SK-N-SH (cell line): ENCODE measurements around the gene PUSL1. TPM values are rescaled to one million over a fixed set of nuclear protein-coding genes. Genes with fewer than 3 reads are reported as not detected.

Experiments used
- CTCF ChIA-PET: fragments of 300-600, 350-600 bp; formaldehyde crosslinking; extraction: SDS; loops from one replicate; lab custom pipeline; 2021; lab: Yijun Ruan, JAX
- POLR2A ChIA-PET: fragments of 350-600 bp; sonication (Branson Sonifier 250); formaldehyde crosslinking; extraction: SDS; loops from one replicate; lab custom pipeline; 2020; ENCODE audit warnings: antibody characterized with exemption, inconsistent platforms; lab: Yijun Ruan, JAX
- DNase-seq: peaks from one replicate; pipeline ENCODE4 v3.0.0; 2012
- H2AFZ ChIP-seq: fragments of 200-600 bp; sonication (generic); 2 replicates; pipeline ENCODE4 v1.8.1; 2016; ENCODE audit warnings: antibody characterized with exemption, mild to moderate bottlenecking, low read depth
- H3F3A ChIP-seq: fragments of 200-600 bp; sonication (generic); replicated peaks from 2 replicates; pipeline ENCODE3; 2016; ENCODE audit warnings: antibody characterized with exemption, mild to moderate bottlenecking; ENCODE audit not compliant: insufficient read depth
- H3K27ac ChIP-seq, 2 experiments: fragments of 200-500 bp in 1 of 2; fragments of 200-600 bp in 1 of 2; sonication (Bioruptor generic) in 1 of 2; sonication (generic), shearing (Covaris generic) in 1 of 2; 2 replicates each; pipeline versions ENCODE4 v1.5.1 to v1.6.1; 2014 to 2016; ENCODE audit warnings: low read depth in 2 of 2, inconsistent platforms in 1 of 2, low read length in 1 of 2, mild to moderate bottlenecking in 1 of 2, mixed read lengths in 1 of 2
- H3K27me3 ChIP-seq: fragments of 200-600 bp; sonication (generic), shearing (Covaris generic); 2 replicates; pipeline ENCODE4 v1.6.1; 2016; ENCODE audit warnings: mixed run types; ENCODE audit not compliant: insufficient read depth
- H3K36me3 ChIP-seq, 2 experiments: fragments of 200-500 bp in 1 of 2; fragments of 200-600 bp in 1 of 2; sonication (Bioruptor generic) in 1 of 2; sonication (generic) in 1 of 2; replicated peaks in 1 of 2; 2 replicates each; pipeline versions ENCODE3 to v1.5.1; 2014 to 2016; ENCODE audit warnings: low read length in 1 of 2, mild to moderate bottlenecking in 1 of 2; ENCODE audit not compliant: insufficient read depth in 2 of 2, control insufficient read depth in 1 of 2
- H3K4me1 ChIP-seq, 2 experiments: fragments of 200-500 bp in 1 of 2; fragments of 200-600 bp in 1 of 2; sonication (Bioruptor generic) in 1 of 2; sonication (generic), shearing (Covaris generic) in 1 of 2; 2 replicates each; pipeline versions ENCODE4 v1.5.1 to v1.6.1; 2014 to 2016; ENCODE audit warnings: low read depth in 1 of 2, low read length in 1 of 2, mixed run types in 1 of 2; ENCODE audit not compliant: insufficient read depth in 2 of 2, control insufficient read depth in 1 of 2
- H3K4me2 ChIP-seq: fragments of 200-600 bp; sonication (generic), shearing (Covaris generic); 2 replicates; pipeline ENCODE4 v1.6.1; 2017; ENCODE audit warnings: mixed run types
- H3K4me3 ChIP-seq, 2 experiments: fragments of 200-500 bp in 1 of 2; fragments of 200-600 bp in 1 of 2; sonication (Bioruptor generic) in 1 of 2; sonication (generic), shearing (Covaris generic) in 1 of 2; 2 replicates each; pipeline versions ENCODE4 v1.5.1 to v1.8.1; 2014 to 2016; ENCODE audit warnings: low read depth in 2 of 2, inconsistent platforms in 1 of 2, low read length in 1 of 2, mild to moderate bottlenecking in 1 of 2, mixed read lengths in 1 of 2, moderate library complexity in 1 of 2
- H3K79me2 ChIP-seq: fragments of 200-600 bp; sonication (generic); 2 replicates; pipeline ENCODE4 v1.8.1; 2017; ENCODE audit warnings: mild to moderate bottlenecking; ENCODE audit not compliant: insufficient read depth
- H3K9ac ChIP-seq: fragments of 200-600 bp; sonication (generic); 2 replicates; pipeline ENCODE4 v1.6.1; 2017; ENCODE audit warnings: mixed run types
- H3K9me2 ChIP-seq: fragments of 200-600 bp; sonication (generic); 2 replicates; pipeline ENCODE4 v1.6.1; 2017; ENCODE audit warnings: mixed run types
- H3K9me3 ChIP-seq: fragments of 200-600 bp; sonication (generic); 2 replicates; pipeline ENCODE4 v1.6.1; 2017; ENCODE audit warnings: mixed run types, mild to moderate bottlenecking, moderate library complexity
- H4K20me1 ChIP-seq: fragments of 200-600 bp; sonication (generic); 2 replicates; pipeline ENCODE4 v1.6.1; 2017; ENCODE audit warnings: mild to moderate bottlenecking, mixed run types; ENCODE audit not compliant: insufficient read depth
- EP300 ChIP-seq, 2 experiments: IDR thresholded peaks; 2 replicates each; pipeline versions ENCODE4 v1.4.0 to v1.6.1; 2012; ENCODE audit warnings: borderline replicate concordance in 1 of 2, low read depth in 1 of 2, low read length in 1 of 2
- FOXJ3 ChIP-seq: sonication (generic); formaldehyde crosslinking; IDR thresholded peaks from 2 replicates; pipeline ENCODE4 v1.5.1; 2020; ENCODE audit warnings: mild to moderate bottlenecking, missing genetic modification reagents
- FOXM1 ChIP-seq: IDR thresholded peaks from 2 replicates; pipeline ENCODE4 v1.4.0; 2012; ENCODE audit warnings: low read depth, mild to moderate bottlenecking
- GABPA ChIP-seq: IDR thresholded peaks from 2 replicates; pipeline ENCODE4 v1.4.0; 2012; ENCODE audit warnings: low read depth, mild to moderate bottlenecking
- IRF3 ChIP-seq: fragments of 150-350 bp; IDR thresholded peaks from 2 replicates; pipeline ENCODE4 v1.6.1; 2016; ENCODE audit warnings: mild to moderate bottlenecking, low read depth, low read length
- JUND ChIP-seq: IDR thresholded peaks from 2 replicates; pipeline ENCODE4 v1.4.0; 2012
- MEF2A ChIP-seq: IDR thresholded peaks from 2 replicates; pipeline ENCODE4 v1.4.0; 2012; ENCODE audit warnings: low read depth, borderline replicate concordance
- MXI1 ChIP-seq: IDR thresholded peaks from 2 replicates; pipeline ENCODE4 v1.6.1; 2012; ENCODE audit warnings: mild to moderate bottlenecking, low read depth, low read length, improper control_type of control experiment
- REST ChIP-seq: IDR thresholded peaks from 2 replicates; pipeline ENCODE4 v1.6.1; 2012; ENCODE audit warnings: mild to moderate bottlenecking, low read depth, low read length, moderate library complexity
- RFX5 ChIP-seq: IDR thresholded peaks from 2 replicates; pipeline ENCODE4 v1.6.1; 2012; ENCODE audit warnings: mild to moderate bottlenecking, improper control_type of control experiment, low read length
- RXRA ChIP-seq: IDR thresholded peaks from 2 replicates; pipeline ENCODE4 v1.4.0; 2012; ENCODE audit warnings: low read depth, mild to moderate bottlenecking, borderline replicate concordance
- TAF1 ChIP-seq: IDR thresholded peaks from 2 replicates; pipeline ENCODE4 v1.6.1; 2012; ENCODE audit warnings: low read depth, mild to moderate bottlenecking, low read length, moderate library complexity, borderline replicate concordance
- USF2 ChIP-seq: fragments of 150-350 bp; IDR thresholded peaks from 2 replicates; pipeline ENCODE4 v1.6.1; 2017; ENCODE audit warnings: antibody characterized with exemption, low read length, low read depth, borderline replicate concordance
- YY1 ChIP-seq: IDR thresholded peaks from 2 replicates; pipeline ENCODE4 v1.4.0; 2012; ENCODE audit warnings: low read depth, mild to moderate bottlenecking
- ZBTB33 ChIP-seq: IDR thresholded peaks from 2 replicates; pipeline ENCODE4 v1.4.0; 2012; ENCODE audit warnings: low read depth, borderline replicate concordance
- WGBS: methylation state at CpG from one replicate; pipeline ENCODE4 v1.1.6; 2017; ENCODE audit warnings: low lambda C conversion rate; 5-methylcytosine and 5-hydroxymethylcytosine counted together
- polyA plus RNA-seq, 3 experiments: library from polyadenylated mRNA; depleted of rRNA; stranded (reverse); fragments of >200 nt; gene quantifications; 2 replicates each; pipeline ENCODE4 v1.2.3, GENCODE V29; 2012

Gene PUSL1
- polyA plus RNA-seq, 1 of the 3 experiments (the other 2 are of a cell fraction): 19.0 TPM

GRCh38 chr1:1272341-1273208, 35.8 kb upstream of the PUSL1 start:
- Histone ChIP-seq H3K9ac (peak overlapping the region; percentile 83), H4K20me1 (peaks cover 52% of the 10 kb centered on the region), H3K27ac (peak overlapping the region in 1 of 2 experiments; percentile 47; a peak in 2 of 4 replicates), H3K9me3 (no peaks in the 10 kb centered on the region), H3K4me1 (peaks cover 0 to 28% of the 10 kb centered on the region in 2 experiments; a peak in 1 of 4 replicates), H2AFZ (no peak overlapping the region; the same call in 1 of the 2 replicates), H3K36me3 (peaks cover 0 to 6% of the 10 kb centered on the region in 2 experiments), H3F3A (no peaks in the 10 kb centered on the region), H3K79me2 (peaks cover 55% of the 10 kb centered on the region), H3K4me3 (peak overlapping the region; percentile 76 to 84), H3K4me2 (peak overlapping the region; percentile 96), H3K27me3 (no peaks in the 10 kb centered on the region), H3K9me2 (no peaks in the 10 kb centered on the region)
- ChIA-PET CTCF (interaction anchor here (1.0 to 2.5 kb wide), 4 partner anchors 12 to 19 kb away, joined by 3 to 10 read pairs (median 5); no protein-coding TSS in a partner anchor), POLR2A (interaction anchor here (1.0 to 1.1 kb wide), 2 partner anchors 116 to 150 kb away, joined by 3 to 4 read pairs; no protein-coding TSS in a partner anchor)
- TF ChIP-seq EP300 (IDR thresholded peaks at IDR 0.05; ENCODE audit: borderline replicate concordance in 1 of 2, low read depth in 1 of 2, low read length in 1 of 2) (no peak), REST (no peak), FOXJ3 (CRISPR knock-in tag) (no peak), USF2 (no peak), GABPA (no peak)
- DNase-seq: no peak
- WGBS: 28% methylated on average over 31 of the region's 43 CpGs

- CTCF ChIA-PET: interaction anchor here (1.0 to 1.8 kb wide), 3 partner anchors 17 to 98 kb away, joined by 3 to 10 read pairs (median 4); no protein-coding TSS in a partner anchor
- Histone ChIP-seq H3K9me3 (no peaks in the 10 kb centered on the region), H4K20me1 (peaks cover 47% of the 10 kb centered on the region), H3K4me3 (peak overlapping the region; percentile 76 to 84), H3K79me2 (peaks cover 49% of the 10 kb centered on the region), H3K4me2 (peak overlapping the region; percentile 96), H3K4me1 (peaks cover 0 to 28% of the 10 kb centered on the region in 2 experiments; a peak in 1 of 4 replicates), H3K27ac (peak overlapping the region; percentile 47 to 67; a peak in 3 of 4 replicates), H3K9ac (peak overlapping the region; percentile 83), H3K9me2 (no peaks in the 10 kb centered on the region), H2AFZ (no peak overlapping the region), H3K27me3 (no peaks in the 10 kb centered on the region), H3F3A (no peaks in the 10 kb centered on the region), H3K36me3 (peaks cover 0 to 4% of the 10 kb centered on the region in 2 experiments)
- 0% methylated on average over 1 of the region's 31 CpGs for WGBS
- TF ChIP-seq ZBTB33 (no peak), MXI1 (no peak), EP300 (IDR thresholded peaks at IDR 0.05; ENCODE audit: borderline replicate concordance in 1 of 2, low read depth in 1 of 2, low read length in 1 of 2) (no peak), MEF2A (no peak), FOXM1 (no peak), TAF1 (no peak), IRF3 (no peak), RFX5 (no peak), RXRA (no peak), JUND (no peak), YY1 (no peak)
- DNase-seq: no peak
- POLR2A ChIA-PET: interaction anchor here (1.0 to 1.4 kb wide), 4 partner anchors 9 to 116 kb away, joined by 3 to 4 read pairs (median 4); no protein-coding TSS in a partner anchor
Observed at GRCh38 chr1:1273209-1273511, 35.2 kb upstream of the PUSL1 start.
